ENCODE data around the gene INS.
"Not testable (repeated sequence)": the region's sequence is repeated elsewhere in the genome, so short reads cannot be mapped to it uniquely, and the experiment has no call there.

The INS gene

DNA sequence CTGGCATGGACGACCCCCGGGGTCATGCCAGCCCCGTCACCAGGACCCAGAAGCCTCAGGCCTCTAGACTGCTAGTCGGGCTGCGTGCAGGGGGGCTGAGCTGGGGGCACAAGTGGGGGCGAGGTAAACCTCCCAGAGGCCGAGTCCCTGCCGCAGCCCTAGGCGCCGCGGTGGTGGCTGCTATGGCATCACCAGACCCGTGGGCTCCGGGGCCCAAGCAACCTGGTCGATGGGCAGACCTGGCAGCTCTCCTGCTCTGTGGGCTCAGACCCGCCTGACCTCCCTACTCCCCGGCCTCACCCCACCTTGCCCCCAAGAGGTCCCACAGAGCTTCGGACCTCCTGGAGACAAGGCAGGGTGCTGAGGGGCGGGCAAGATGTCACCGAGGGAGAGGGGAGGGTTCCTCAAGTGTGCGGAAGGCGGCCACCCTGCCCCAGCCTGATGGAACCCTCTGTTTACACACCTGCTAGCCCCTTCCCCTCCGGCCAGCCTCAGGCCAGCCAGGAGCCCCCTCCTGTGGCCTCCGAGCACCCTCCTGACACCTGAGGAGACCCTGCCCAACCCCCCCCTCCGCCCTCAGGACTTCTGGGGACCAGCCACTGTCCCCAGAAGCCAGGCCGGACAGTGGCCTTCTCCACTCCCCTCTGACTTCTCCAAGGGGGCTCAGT, 31.2 kb downstream of the INS start:
- no peak for TF ChIP-seq CTCF (IDR thresholded peaks at IDR 0.05; ENCODE audit: low read depth, low read length)
- H3K4me3 ChIP-seq (ENCODE audit: low read depth, low read length) = no peak overlapping the region

- no peak for TF ChIP-seq CTCF (IDR thresholded peaks at IDR 0.05; ENCODE audit: low read depth, low read length)
- no peak overlapping the region for H3K4me3 ChIP-seq (ENCODE audit: low read depth, low read length)
Measured at GRCh38 chr11:2129308-2129698, 31.7 kb downstream of the INS start.

DNA sequence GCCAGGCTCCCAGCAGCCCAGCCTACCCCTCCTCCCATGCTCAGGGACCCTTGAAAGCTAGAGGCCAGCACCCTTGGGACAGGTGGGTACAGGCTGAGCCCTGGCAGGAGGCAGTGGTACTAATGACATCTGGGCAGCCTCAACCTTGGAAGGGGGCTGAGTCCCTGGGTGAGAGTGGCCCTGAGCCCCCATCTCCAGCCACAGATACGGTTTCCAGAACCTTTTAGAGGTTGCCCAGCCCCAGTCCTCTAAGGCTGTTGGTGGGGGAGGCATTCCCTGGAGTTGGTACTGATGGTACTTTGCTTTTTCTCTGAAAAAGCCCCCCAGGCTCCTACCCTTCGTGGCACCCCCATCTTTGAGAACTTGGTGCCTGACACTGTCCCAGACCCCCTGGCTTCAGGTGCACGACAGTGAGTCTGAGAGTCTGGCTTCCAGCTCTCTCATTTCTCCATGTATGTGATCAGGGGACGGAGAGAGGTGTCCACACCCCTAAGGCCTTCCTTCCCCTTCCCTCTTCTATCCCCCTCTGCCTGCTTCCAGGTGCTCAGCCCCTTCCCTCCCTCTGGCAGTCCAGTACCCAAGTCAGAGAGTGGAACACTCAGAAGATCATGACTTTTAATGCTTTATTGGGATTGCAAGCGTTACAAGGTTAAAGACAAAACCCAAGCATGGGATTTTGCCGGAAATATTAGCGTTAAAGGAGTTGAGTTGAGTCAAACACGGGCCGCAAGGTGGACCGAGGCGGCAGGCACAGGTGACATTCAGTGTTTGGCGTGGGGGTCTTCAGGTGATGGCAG, 32.3 kb downstream of the INS start:
- H3K4me3 ChIP-seq (ENCODE audit: low read depth, low read length) = no peak overlapping the region
- TF ChIP-seq CTCF (IDR thresholded peaks at IDR 0.05; ENCODE audit: low read depth, low read length) = no peak

DNA sequence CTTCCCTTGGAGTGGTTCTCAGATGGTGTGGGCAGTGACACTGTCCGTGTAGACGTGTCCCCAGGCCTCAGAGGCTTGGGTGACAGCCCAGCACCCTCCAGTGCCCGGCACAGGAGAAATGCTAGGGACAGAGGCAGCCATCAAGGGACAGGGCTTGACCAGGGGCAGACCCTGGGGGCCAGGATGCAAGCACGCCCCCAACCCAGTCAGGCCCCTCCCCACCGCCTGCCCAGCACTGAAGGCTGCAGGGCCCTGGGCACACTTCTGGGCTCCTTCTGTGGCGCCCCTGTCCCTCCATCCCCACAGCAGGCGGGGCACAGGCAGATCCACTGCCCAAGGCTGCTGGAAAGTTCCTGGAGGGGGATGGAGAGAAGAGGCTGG, 32.9 kb downstream of the INS start:
- no peak overlapping the region for H3K4me3 ChIP-seq (ENCODE audit: low read depth, low read length)
- TF ChIP-seq CTCF (IDR thresholded peaks at IDR 0.05; ENCODE audit: low read depth, low read length) = no peak

GRCh38 chr11:2127482-2128129, 33.4 kb downstream of the INS start:
- TF ChIP-seq CTCF (IDR thresholded peaks at IDR 0.05; ENCODE audit: low read depth, low read length) = no peak
- no peak overlapping the region for H3K4me3 ChIP-seq (ENCODE audit: low read depth, low read length)

DNA sequence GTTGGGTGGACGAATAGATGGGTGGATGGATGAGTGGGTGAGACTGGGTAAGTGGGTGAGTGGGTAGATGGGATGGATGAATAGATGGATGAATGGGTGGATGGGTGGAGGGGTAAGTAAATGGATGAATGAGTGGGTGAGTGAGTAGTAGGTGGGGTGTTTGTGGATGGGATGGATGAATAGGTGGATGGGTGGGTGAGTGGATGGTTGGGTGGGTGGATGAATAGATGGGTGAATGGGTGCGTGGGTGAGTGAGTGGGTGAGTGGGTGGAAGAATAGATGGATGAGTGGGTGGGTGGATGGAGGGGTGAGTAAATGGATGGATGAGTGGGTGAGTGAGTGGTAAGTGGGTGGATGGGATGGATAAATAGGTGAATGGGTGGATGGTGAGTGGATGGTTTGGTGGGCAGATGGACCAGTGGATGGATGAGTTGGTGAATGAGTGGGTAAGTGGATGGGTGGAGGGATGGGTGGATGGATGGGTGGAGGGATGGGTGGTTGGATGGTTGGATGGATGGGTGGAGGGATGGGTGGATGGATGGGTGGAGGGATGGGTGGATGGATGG, 34.4 kb downstream of the INS start:
- TF ChIP-seq CTCF (IDR thresholded peaks at IDR 0.05; ENCODE audit: low read depth, low read length) = no peak

DNA sequence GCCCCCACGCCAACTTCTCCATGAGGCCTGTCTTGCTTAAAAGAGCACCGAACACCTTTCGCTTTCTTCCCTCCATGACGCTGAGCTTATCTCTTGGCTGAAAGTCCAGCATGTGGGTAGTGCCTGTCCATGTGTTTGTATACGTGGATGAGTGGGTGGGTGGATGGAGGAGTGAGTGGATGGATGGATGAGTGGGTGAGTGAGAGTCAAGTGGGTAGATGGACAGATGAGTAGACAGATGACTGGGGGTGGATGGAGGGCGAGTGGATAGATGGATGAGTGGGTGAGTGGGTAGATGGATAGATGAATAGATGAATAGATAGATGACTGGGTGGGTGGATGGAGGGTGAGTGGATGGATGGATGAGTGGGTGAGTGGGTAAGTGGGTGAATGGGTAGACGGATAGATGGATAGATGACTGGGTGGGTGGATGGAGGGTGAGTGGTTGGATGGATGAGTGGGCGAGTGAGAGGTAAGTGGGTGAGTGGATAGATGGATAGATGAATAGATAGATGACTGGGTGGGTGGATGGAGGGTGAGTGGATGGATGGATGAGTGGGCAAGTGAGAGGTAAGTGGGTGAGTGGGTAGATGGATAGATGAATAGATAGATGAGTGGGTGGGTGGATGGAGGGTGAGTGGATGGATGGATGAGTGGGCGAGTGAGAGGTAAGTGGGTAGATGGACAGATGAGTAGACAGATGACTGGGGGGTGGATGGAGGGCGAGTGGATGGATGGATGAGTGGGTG, 36.1 kb downstream of the INS start:
- H3K4me3 ChIP-seq (ENCODE audit: low read depth, low read length) = not testable (repeated sequence)

More for the DNA sequence above, 34.4 kb downstream of the INS start:
- H3K4me3 ChIP-seq (ENCODE audit: low read depth, low read length) = no peak overlapping the region

Measured in WI38 (cell line).